GM12878 (cell line): Measurements from ENCODE around the gene PDIK1L. TPM values are rescaled to one million over a fixed set of nuclear protein-coding genes. Genes with fewer than 3 reads are reported as not detected.

Source experiments
- ATAC-seq: fragments of 200-7000 bp; cut with Tn5 transposase; 3 replicates; pipeline ENCODE4 v1.9.1; 2020; ENCODE audit warnings: mild to moderate bottlenecking, moderate library complexity
- BruUV-seq: library from RNA; stranded (reverse); fragments of 400-500 nt; replicated peaks from 2 replicates; lab custom pipeline; 2021; lab: Mats Ljungman, UMichigan
- CTCF ChIA-PET: fragments of 300-600 bp; sonication (Branson Sonifier 250); formaldehyde crosslinking; extraction: SDS; loops from one replicate; lab custom pipeline; 2021; ENCODE audit warnings: inconsistent platforms; lab: Yijun Ruan, JAX
- POLR2A ChIA-PET: fragments of 350-600 bp; formaldehyde crosslinking; extraction: SDS; loops from one replicate; lab custom pipeline; 2021; ENCODE audit warnings: inconsistent platforms; lab: Charles Lee
- RAD21 ChIA-PET: fragments of 300-600 bp; sonication (Branson Sonifier 250); formaldehyde crosslinking; loops from one replicate; lab custom pipeline; 2023; ENCODE audit warnings: antibody characterized with exemption; ENCODE audit not compliant: unreplicated experiment; lab: Charles Lee
- SMC1A ChIA-PET: fragments of 300-600 bp; sonication (Branson Sonifier 250); formaldehyde crosslinking; loops from one replicate; lab custom pipeline; 2023; ENCODE audit not compliant: unreplicated experiment, uncharacterized antibody; lab: Charles Lee
- DNase-seq: peaks from one replicate; pipeline ENCODE4 v3.0.0-alpha.2; 2011; ENCODE audit warnings: low read depth, low spot score
- FAIRE-seq: peaks from 3 replicates; lab custom pipeline; 2011; peaks lifted over from hg19 to GRCh38; lab: Jason Lieb, UNC
- H2AFZ ChIP-seq: 2 replicates; pipeline ENCODE4 v1.6.0; 2011; ENCODE audit warnings: low read depth, low read length, control low read depth; ENCODE audit not compliant: control insufficient read depth
- H3K27ac ChIP-seq: 2 replicates; pipeline ENCODE4 v1.5.1; 2011; ENCODE audit warnings: control low read depth; ENCODE audit not compliant: control insufficient read depth, insufficient read depth
- H3K27me3 ChIP-seq, 2 experiments: replicated peaks in 1 of 2; 2 replicates each; pipeline versions ENCODE4 v1.6.0 to v1.6.1; 2011; ENCODE audit warnings: low read length in 1 of 2; ENCODE audit not compliant: control insufficient read depth in 2 of 2, insufficient read depth in 2 of 2
- H3K36me3 ChIP-seq, 2 experiments: 2 replicates each; pipeline ENCODE4 v1.5.1; 2011; ENCODE audit warnings: low read length in 1 of 2; ENCODE audit not compliant: control insufficient read depth in 2 of 2, insufficient read depth in 2 of 2
- H3K4me1 ChIP-seq: 2 replicates; pipeline ENCODE4 v1.6.1; 2011; ENCODE audit warnings: mild to moderate bottlenecking, low read length, moderate library complexity, mixed read lengths; ENCODE audit not compliant: control insufficient read depth, insufficient read depth
- H3K4me2 ChIP-seq: 2 replicates; pipeline ENCODE4 v1.6.0; 2011; ENCODE audit warnings: control low read depth; ENCODE audit not compliant: control insufficient read depth, insufficient read depth
- H3K4me3 ChIP-seq: fragments of 200-600 bp; sonication (generic); 2 replicates; pipeline ENCODE4 v1.5.1; 2016
- H3K79me2 ChIP-seq: 2 replicates; pipeline ENCODE4 v1.6.0; 2011; ENCODE audit warnings: low read length; ENCODE audit not compliant: control insufficient read depth, insufficient read depth
- H3K9ac ChIP-seq: 2 replicates; pipeline ENCODE4 v1.8.0; 2011; ENCODE audit warnings: low read length, control low read depth, mixed read lengths; ENCODE audit not compliant: control insufficient read depth, insufficient read depth
- H3K9me3 ChIP-seq: replicated peaks from 3 replicates; pipeline ENCODE4 v1.5.1; 2011; ENCODE audit warnings: mild to moderate bottlenecking, low read length; ENCODE audit not compliant: control insufficient read depth, insufficient read depth
- H4K20me1 ChIP-seq: 2 replicates; pipeline ENCODE4 v1.6.0; 2011; ENCODE audit not compliant: control insufficient read depth, insufficient read depth
- CHD1 ChIP-seq: IDR thresholded peaks from 2 replicates; pipeline ENCODE4 v1.6.1; 2012; ENCODE audit warnings: low read depth, low read length, improper control_type of control experiment
- CREB1 ChIP-seq: IDR thresholded peaks from 2 replicates; pipeline ENCODE4 v1.6.1; 2012; ENCODE audit warnings: low read depth, mild to moderate bottlenecking, inconsistent platforms
- EGR1 ChIP-seq, 2 experiments: IDR thresholded peaks; 1 replicate in 1 of 2; 2 replicates in 1 of 2; pipeline ENCODE4 v1.6.1; 2011 to 2012; ENCODE audit warnings: low read depth in 2 of 2, low read length in 2 of 2, borderline replicate concordance in 1 of 2, mild to moderate bottlenecking in 1 of 2, moderate library complexity in 1 of 2
- ETV6 ChIP-seq, 2 experiments: fragments of 450-650 bp in 1 of 2; IDR thresholded peaks in 1 of 2; conservative IDR thresholded peaks in 1 of 2; 2 replicates each; pipeline ENCODE4 v1.6.1; 2014; ENCODE audit warnings: antibody characterized with exemption in 1 of 2, borderline replicate concordance in 1 of 2, low read depth in 1 of 2, mild to moderate bottlenecking in 1 of 2, moderate library complexity in 1 of 2
- FOXK2 ChIP-seq: fragments of 450-650 bp; IDR thresholded peaks from 2 replicates; pipeline ENCODE4 v1.6.1; 2017; ENCODE audit warnings: mild to moderate bottlenecking, moderate library complexity
- HCFC1 ChIP-seq: fragments of 150-350 bp; IDR thresholded peaks from 2 replicates; pipeline ENCODE4 v1.6.1; 2014; ENCODE audit warnings: low read length
- JUNB ChIP-seq: IDR thresholded peaks from 2 replicates; pipeline ENCODE4 v1.6.1; 2016; ENCODE audit warnings: antibody characterized with exemption, mild to moderate bottlenecking
- NFIC ChIP-seq: IDR thresholded peaks from 2 replicates; pipeline ENCODE4 v1.6.1; 2012; ENCODE audit warnings: low read depth, mild to moderate bottlenecking, inconsistent platforms, low read length, moderate library complexity
- NFYB ChIP-seq: IDR thresholded peaks from 2 replicates; pipeline ENCODE4 v1.6.1; 2011; ENCODE audit warnings: low read depth, mild to moderate bottlenecking, low read length, improper control_type of control experiment, moderate library complexity; ENCODE audit not compliant: insufficient read depth
- POLR2AphosphoS5 ChIP-seq: IDR thresholded peaks from 2 replicates; pipeline ENCODE4 v1.6.1; 2011; ENCODE audit warnings: mild to moderate bottlenecking, low read length, inconsistent platforms
- RAD21 ChIP-seq: IDR thresholded peaks from 2 replicates; pipeline ENCODE4 v1.6.1; 2011; ENCODE audit warnings: mild to moderate bottlenecking, low read depth, low read length, moderate library complexity; ENCODE audit not compliant: insufficient read depth
- RFX5 ChIP-seq: IDR thresholded peaks from 2 replicates; pipeline ENCODE4 v1.6.1; 2011; ENCODE audit warnings: low read depth, low read length, improper control_type of control experiment
- TCF12 ChIP-seq: IDR thresholded peaks from 2 replicates; pipeline ENCODE4 v1.6.1; 2011; ENCODE audit warnings: low read depth, mild to moderate bottlenecking, low read length
- ZNF207 ChIP-seq: fragments of 450-650 bp; IDR thresholded peaks from 2 replicates; pipeline ENCODE4 v1.6.1; 2014; ENCODE audit warnings: antibody characterized with exemption, mild to moderate bottlenecking, borderline replicate concordance
- ZNF622 ChIP-seq: fragments of 450-650 bp; IDR thresholded peaks from 2 replicates; pipeline ENCODE4 v1.6.1; 2017; ENCODE audit warnings: mild to moderate bottlenecking, inconsistent platforms
- WGBS: methylation state at CpG from one replicate; pipeline ENCODE4 v1.1.6; 2016; ENCODE audit warnings: low lambda C conversion rate; ENCODE audit not compliant: insufficient replicate concordance, insufficient coverage; ENCODE audit errors: missing lambda C conversion rate; 5-methylcytosine and 5-hydroxymethylcytosine counted together
- in situ Hi-C: fragments of 300-500 bp; cut with MboI; formaldehyde crosslinking; loops from 9 replicates; pipeline ENCODE4 v1.14.3; 2018; ENCODE audit warnings: mixed read lengths
- intact Hi-C: fragments of 100-400 bp; cut with micrococcal nuclease; formaldehyde crosslinking; loops from one replicate; pipeline ENCODE4 v1.14.2; 2022; ENCODE audit not compliant: unreplicated experiment
- polyA plus RNA-seq, 11 experiments: library from polyadenylated mRNA; depleted of rRNA in 4 of 11; unstranded in 6 of 11; stranded (reverse) in 5 of 11; fragments of >200 nt; fragmentation: Nextera tagmentation in 4 of 11; fragmentation: Illumina TruSeq in 1 of 11; extraction: Ambion mirVana in 4 of 11; extraction: Trizol in 1 of 11; gene quantifications; 1 replicate in 1 of 11; 2 replicates in 10 of 11; pipeline versions ENCODE4 v1.2.1 to v1.2.3, GENCODE V29; 2011 to 2016; ENCODE audit warnings: inconsistent platforms in 2 of 11, missing spikeins in 2 of 11, low read depth in 1 of 11
- total RNA-seq, 4 experiments: library from RNA; depleted of rRNA in 3 of 4; stranded (reverse); fragments of >200 nt in 3 of 4; fragmentation: Illumina TruSeq in 1 of 4; extraction: Trizol in 1 of 4; gene quantifications; 2 replicates each; pipeline versions ENCODE4 v1.2.1 to v1.2.3, GENCODE V29; 2013 to 2021
- TF ChIP-seq, protein P1 (sequence below): IDR thresholded peaks from 2 replicates; pipeline ENCODE4 v1.6.1; 2012; ENCODE audit warnings: low read length, inconsistent platforms
- TF ChIP-seq, protein P2 (sequence below): IDR thresholded peaks from 2 replicates; pipeline ENCODE4 v1.6.1; 2012; ENCODE audit warnings: low read depth, low read length, improper control_type of control experiment

The PDIK1L gene
- total and polyA plus RNA-seq, 10 of the 15 experiments (the other 5 are each of a cell fraction or from before 2014, with no cell fraction given): 4.0 to 15.9 (median 10.5) TPM

DNA sequence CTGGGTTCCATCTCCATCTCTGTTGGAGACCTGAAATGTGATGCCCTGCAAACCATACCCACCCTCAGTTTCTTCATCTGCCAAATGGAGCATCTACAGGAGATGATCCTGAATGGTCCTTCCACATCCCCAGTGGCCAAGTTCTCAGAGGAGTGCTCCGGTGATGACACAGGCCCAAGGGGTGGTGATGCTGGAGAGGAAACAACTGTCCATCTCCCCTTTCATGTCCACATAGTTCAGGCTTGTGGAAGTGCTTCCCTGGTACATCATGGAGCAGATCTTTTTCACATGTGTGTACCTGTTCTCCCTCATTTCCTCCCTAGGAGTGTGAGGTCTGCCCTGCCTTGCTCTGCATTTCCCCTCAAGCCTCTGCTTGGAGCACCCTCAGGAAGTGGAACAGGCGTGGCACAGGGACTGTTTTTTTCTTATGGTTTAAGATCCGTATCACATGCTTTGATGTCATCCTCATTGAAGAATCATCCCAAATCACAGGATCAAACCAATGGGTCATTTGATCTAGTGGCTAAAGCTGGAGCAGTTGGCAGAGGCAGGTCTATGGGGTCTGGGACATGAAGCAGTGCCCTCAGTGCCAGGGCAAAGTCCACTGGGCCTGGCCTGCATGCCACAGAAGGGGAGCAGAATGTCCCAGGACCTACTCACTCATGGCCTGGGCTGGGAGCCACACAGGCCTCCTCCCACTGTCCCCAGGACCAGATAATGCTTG lies 36.0 kb upstream of the PDIK1L start:
- BruUV-seq: no TSS peak

DNA sequence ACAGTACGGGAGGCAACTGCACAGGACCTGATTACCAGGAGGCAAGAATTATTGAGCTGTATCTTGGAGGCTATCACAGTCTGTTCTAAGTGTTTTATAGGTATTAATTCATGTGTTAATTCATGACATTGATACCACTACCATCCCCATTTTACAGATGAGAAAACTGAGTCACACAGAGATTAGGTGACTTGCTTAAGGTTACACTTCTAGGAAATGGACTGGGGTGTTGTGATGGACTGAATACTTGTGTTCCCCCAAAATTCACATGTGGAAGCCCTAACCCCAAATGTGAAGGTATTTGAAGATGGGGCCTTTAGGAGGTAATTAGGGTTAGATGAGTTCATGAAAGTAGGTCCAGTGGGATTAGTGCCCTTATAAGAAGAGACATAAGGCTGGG lies 34.1 kb upstream of the PDIK1L start:
- Histone ChIP-seq H3K27me3 (no peaks in the 10 kb centered on the region; a peak in 2 of 4 replicates), H3K9ac (no peak overlapping the region), H3K79me2 (no peaks in the 10 kb centered on the region), H4K20me1 (no peaks in the 10 kb centered on the region; the same call in 1 of the 2 replicates), H3K4me3 (no peak overlapping the region), H3K27ac (no peak overlapping the region), H3K36me3 (no peaks in the 10 kb centered on the region), H2AFZ (no peak overlapping the region), H3K4me1 (no peaks in the 10 kb centered on the region), H3K9me3 (no peaks in the 10 kb centered on the region), H3K4me2 (no peak overlapping the region)
- ATAC-seq (no peak), DNase-seq (no peak), FAIRE-seq (no peak)
- ChIA-PET SMC1A (no interaction called here), CTCF (no interaction called here), RAD21 (no interaction called here), POLR2A (no interaction called here)
- in situ Hi-C loops: no loop called here
- intact Hi-C loops: no loop called here
- BruUV-seq: no TSS peak
- WGBS: 71% methylated on average over 1 of the region's 1 CpG
- TF ChIP-seq, protein P1, sequence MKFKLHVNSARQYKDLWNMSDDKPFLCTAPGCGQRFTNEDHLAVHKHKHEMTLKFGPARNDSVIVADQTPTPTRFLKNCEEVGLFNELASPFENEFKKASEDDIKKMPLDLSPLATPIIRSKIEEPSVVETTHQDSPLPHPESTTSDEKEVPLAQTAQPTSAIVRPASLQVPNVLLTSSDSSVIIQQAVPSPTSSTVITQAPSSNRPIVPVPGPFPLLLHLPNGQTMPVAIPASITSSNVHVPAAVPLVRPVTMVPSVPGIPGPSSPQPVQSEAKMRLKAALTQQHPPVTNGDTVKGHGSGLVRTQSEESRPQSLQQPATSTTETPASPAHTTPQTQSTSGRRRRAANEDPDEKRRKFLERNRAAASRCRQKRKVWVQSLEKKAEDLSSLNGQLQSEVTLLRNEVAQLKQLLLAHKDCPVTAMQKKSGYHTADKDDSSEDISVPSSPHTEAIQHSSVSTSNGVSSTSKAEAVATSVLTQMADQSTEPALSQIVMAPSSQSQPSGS: no peak
- TF ChIP-seq ZNF622: no peak
- no peak for TF ChIP-seq ZNF207
- TF ChIP-seq JUNB: no peak
- TF ChIP-seq, protein P2, sequence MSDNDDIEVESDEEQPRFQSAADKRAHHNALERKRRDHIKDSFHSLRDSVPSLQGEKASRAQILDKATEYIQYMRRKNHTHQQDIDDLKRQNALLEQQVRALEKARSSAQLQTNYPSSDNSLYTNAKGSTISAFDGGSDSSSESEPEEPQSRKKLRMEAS: no peak
- TF ChIP-seq FOXK2: no peak
- no peak for TF ChIP-seq RAD21
- TF ChIP-seq RFX5: no peak
- no peak for TF ChIP-seq EGR1 (IDR thresholded peaks at IDR 0.05; ENCODE audit: borderline replicate concordance in 1 of 2, low read depth in 2 of 2, low read length in 2 of 2)

More for the DNA sequence above, 36.0 kb upstream of the PDIK1L start:
- POLR2A ChIA-PET: no interaction called here
- H3K4me1 ChIP-seq: no peaks in the 10 kb centered on the region
- TF ChIP-seq CHD1 (no peak), HCFC1 (no peak), NFYB (no peak), ETV6 (conservative IDR thresholded peaks at IDR 0.05 in 1 of 2, IDR thresholded peaks at IDR 0.05 in 1 of 2; ENCODE audit: borderline replicate concordance in 1 of 2, low read depth in 1 of 2) (no peak), NFIC (no peak), CREB1 (no peak), RFX5 (no peak), TCF12 (no peak), POLR2AphosphoS5 (no peak)
- H3K79me2 ChIP-seq: no peaks in the 10 kb centered on the region
- CTCF ChIA-PET: no interaction called here
- SMC1A ChIA-PET: no interaction called here
- no peak overlapping the region for H2AFZ ChIP-seq
- no peak for ATAC-seq
- no peak overlapping the region for H3K27ac ChIP-seq
- no peaks in the 10 kb centered on the region; a peak in 2 of 4 replicates for H3K27me3 ChIP-seq
- WGBS: 12% methylated on average over 3 of the region's 3 CpGs
- in situ Hi-C loops (no loop called here), intact Hi-C loops (no loop called here)
- no peak overlapping the region for H3K9ac ChIP-seq
- H4K20me1 ChIP-seq: no peaks in the 10 kb centered on the region; the same call in 1 of the 2 replicates
- no peaks in the 10 kb centered on the region for H3K36me3 ChIP-seq
- no peak overlapping the region for H3K4me2 ChIP-seq
- RAD21 ChIA-PET: no interaction called here
- FAIRE-seq: no peak
- H3K4me3 ChIP-seq: no peak overlapping the region
- no peak for DNase-seq
- H3K9me3 ChIP-seq: no peaks in the 10 kb centered on the region
